CD14-positive monocyte (primary cell): Measurements from ENCODE around the gene DENND1A. TPM values are rescaled to one million over a fixed set of nuclear protein-coding genes. Genes with fewer than 3 reads are reported as not detected.

Experiments
- DNase-seq, 3 donors: peaks; one replicate each; pipeline ENCODE4 v3.0.0-alpha.2; 2011 to 2022
- H2AFZ ChIP-seq: 2 replicates; pipeline ENCODE4 v1.6.0; 2012; ENCODE audit warnings: mild to moderate bottlenecking, low read depth, low read length, inconsistent platforms; ENCODE audit not compliant: insufficient read depth, poor library complexity, severe bottlenecking
- H3K27ac ChIP-seq, 2 donors: 1 replicate in 1 of 2; 2 replicates in 1 of 2; pipeline ENCODE4 v1.5.1; 2012 to 2013; ENCODE audit warnings: low read length in 2 of 2, control low read depth in 1 of 2, inconsistent platforms in 1 of 2, low read depth in 1 of 2, mild to moderate bottlenecking in 1 of 2
- H3K27me3 ChIP-seq, 2 donors: one replicate each; pipeline versions ENCODE4 v1.6.0 to v1.6.1; 2011 to 2013; ENCODE audit warnings: low read length in 2 of 2; ENCODE audit not compliant: control insufficient read depth in 2 of 2, insufficient read depth in 2 of 2
- H3K36me3 ChIP-seq, 2 donors: replicated peaks in 1 of 2; 1 replicate in 1 of 2; 2 replicates in 1 of 2; pipeline versions ENCODE4 v1.5.1 to v1.6.1; 2012 to 2013; ENCODE audit warnings: low read length in 2 of 2, control low read depth in 1 of 2, inconsistent platforms in 1 of 2, mild to moderate bottlenecking in 1 of 2; ENCODE audit not compliant: insufficient read depth in 2 of 2, control insufficient read depth in 1 of 2
- H3K4me1 ChIP-seq, 2 donors: 1 replicate in 1 of 2; 2 replicates in 1 of 2; pipeline versions ENCODE4 v1.5.1 to v1.6.1; 2012 to 2013; ENCODE audit warnings: low read length in 2 of 2, control low read depth in 1 of 2, inconsistent platforms in 1 of 2, mild to moderate bottlenecking in 1 of 2, moderate library complexity in 1 of 2; ENCODE audit not compliant: insufficient read depth in 2 of 2, control insufficient read depth in 1 of 2
- H3K4me2 ChIP-seq: replicated peaks from 2 replicates; pipeline ENCODE3; 2012; ENCODE audit warnings: low read length, moderate library complexity, mild to moderate bottlenecking; ENCODE audit not compliant: poor library complexity, severe bottlenecking; ENCODE audit errors: extremely low read depth
- H3K4me3 ChIP-seq, 3 experiments: fragments of 200-600 bp in 1 of 3; sonication (generic) in 1 of 3; replicated peaks in 1 of 3; 1 replicate in 2 of 3; 2 replicates in 1 of 3; pipeline ENCODE4 v1.5.1; 2011 to 2013; ENCODE audit warnings: low read length in 3 of 3, mild to moderate bottlenecking in 3 of 3, control low read depth in 2 of 3, low read depth in 2 of 3, inconsistent platforms in 1 of 3, moderate library complexity in 1 of 3
- H3K79me2 ChIP-seq: 2 replicates; pipeline ENCODE4 v1.6.0; 2012; ENCODE audit warnings: mild to moderate bottlenecking, control low read depth, inconsistent platforms, low read length, moderate library complexity; ENCODE audit not compliant: insufficient read depth
- H3K9ac ChIP-seq: 2 replicates; pipeline ENCODE4 v1.6.0; 2017; ENCODE audit warnings: low read length, mild to moderate bottlenecking; ENCODE audit not compliant: insufficient read depth, poor library complexity, severe bottlenecking
- H3K9me3 ChIP-seq, 2 donors: replicated peaks in 1 of 2; 1 replicate in 1 of 2; 2 replicates in 1 of 2; pipeline versions ENCODE4 v1.5.1 to v1.6.1; 2012 to 2013; ENCODE audit warnings: low read length in 2 of 2, control low read depth in 1 of 2; ENCODE audit not compliant: control insufficient read depth in 1 of 2, insufficient read depth in 1 of 2
- H4K20me1 ChIP-seq: 2 replicates; pipeline ENCODE4 v1.6.0; 2012; ENCODE audit warnings: mild to moderate bottlenecking, low read length, control low read depth, moderate library complexity; ENCODE audit not compliant: insufficient read depth
- H3K27ac Mint-ChIP-seq, 7 donors: one replicate each; pipeline ENCODE4 v1.8.0; 2020; ENCODE audit warnings: mild to moderate bottlenecking in 7 of 7, mixed read lengths in 7 of 7, moderate library complexity in 6 of 7, inconsistent platforms in 2 of 7
- H3K27me3 Mint-ChIP-seq, 3 donors: one replicate each; pipeline ENCODE4 v1.8.0; 2021 to 2022; ENCODE audit warnings: low read depth in 3 of 3, mild to moderate bottlenecking in 3 of 3, mixed read lengths in 3 of 3, moderate library complexity in 3 of 3, inconsistent platforms in 1 of 3
- H3K36me3 Mint-ChIP-seq, 2 donors: one replicate each; pipeline ENCODE4 v1.8.0; 2020; ENCODE audit warnings: mixed read lengths in 2 of 2, inconsistent platforms in 1 of 2, mild to moderate bottlenecking in 1 of 2
- H3K4me1 Mint-ChIP-seq: one replicate; pipeline ENCODE4 v1.8.0; 2020; ENCODE audit warnings: mild to moderate bottlenecking, mixed read lengths
- H3K4me3 Mint-ChIP-seq, 2 donors: one replicate each; pipeline ENCODE4 v1.8.0; 2020; ENCODE audit warnings: mild to moderate bottlenecking in 2 of 2, mixed read lengths in 2 of 2, moderate library complexity in 1 of 2
- H3K9me3 Mint-ChIP-seq, 7 donors: one replicate each; pipeline ENCODE4 v1.8.0; 2020 to 2022; ENCODE audit warnings: mixed read lengths in 7 of 7, mild to moderate bottlenecking in 6 of 7, moderate library complexity in 6 of 7, inconsistent platforms in 2 of 7
- CTCF ChIP-seq: fragments of 200-600 bp; IDR thresholded peaks from one replicate; pipeline ENCODE4 v1.8.0; 2022; ENCODE audit warnings: antibody characterized with exemption, mild to moderate bottlenecking
- WGBS: methylation state at CpG from one replicate; pipeline ENCODE4 v1.1.5; 2013; ENCODE audit warnings: missing lambda C conversion rate; ENCODE audit not compliant: insufficient coverage; 5-methylcytosine and 5-hydroxymethylcytosine counted together
- intact Hi-C, 2 donors: fragments of 100-400 bp; cut with micrococcal nuclease; formaldehyde crosslinking; loops; one replicate each; pipeline versions ENCODE4 v1.15.0 to v1.15.1; 2023
- polyA plus RNA-seq, 3 donors: library from polyadenylated mRNA; depleted of rRNA in 1 of 3; unstranded in 2 of 3; stranded (reverse) in 1 of 3; fragments of 300-500 nt in 2 of 3; fragments of >200 nt in 1 of 3; fragmentation: Illumina TruSeq in 2 of 3; gene quantifications; 1 replicate in 2 of 3; 2 replicates in 1 of 3; pipeline ENCODE4 v1.2.3, GENCODE V29; 2012 to 2021

The DENND1A gene
- polyA plus RNA-seq, 3 donors: 24.8 to 73.0 (median 29.4) TPM

DNA sequence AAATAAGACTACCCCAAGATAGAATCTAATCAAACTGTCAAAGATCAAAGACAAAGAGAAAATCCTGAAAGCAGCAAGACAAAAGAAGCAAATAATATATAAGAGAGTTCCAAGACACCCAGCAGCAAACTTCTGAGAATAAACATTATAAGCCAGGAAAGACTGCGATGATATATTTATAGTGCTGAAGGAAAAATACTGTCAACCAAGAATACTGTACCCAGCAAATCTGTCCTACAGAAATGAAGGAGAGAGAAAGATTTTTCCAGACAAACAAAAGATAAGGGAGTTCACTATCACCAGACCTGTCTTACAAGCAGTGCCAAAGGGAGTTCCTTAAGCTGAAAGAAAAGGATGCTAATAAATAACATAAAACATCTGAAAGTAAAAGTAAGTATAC, 227.4 kb downstream of the DENND1A start:
- intact Hi-C loops: no loop called here
- no peak for TF ChIP-seq CTCF
- H3K27ac Mint-ChIP-seq: no peak overlapping the region
- H3K9me3 ChIP-seq: peaks cover 11 to 16% of the 10 kb centered on the region in 2 donors
- no CpG with 5 or more reads among the region's 1 CpG for WGBS
- peaks cover 13 to 35% of the 10 kb centered on the region in 2 donors for H3K36me3 ChIP-seq
- H3K4me3 Mint-ChIP-seq: no peak overlapping the region
- H3K4me3 ChIP-seq: no peak overlapping the region
- peaks cover 78% of the 10 kb centered on the region for H4K20me1 ChIP-seq
- no peak overlapping the region for H2AFZ ChIP-seq
- DNase-seq: no peak
- H3K9me3 Mint-ChIP-seq: peaks cover 15 to 25% (median 22%) of the 10 kb centered on the region in 7 donors
- no peak overlapping the region for H3K4me2 ChIP-seq
- H3K36me3 Mint-ChIP-seq: peaks cover 27 to 42% of the 10 kb centered on the region in 2 donors
- no peak overlapping the region for H3K27ac ChIP-seq
- H3K9ac ChIP-seq: no peak overlapping the region
- H3K79me2 ChIP-seq: peaks cover 19% of the 10 kb centered on the region
- H3K4me1 Mint-ChIP-seq: peaks cover 9% of the 10 kb centered on the region
- H3K27me3 ChIP-seq: no peaks in the 10 kb centered on the region
- no peaks in the 10 kb centered on the region for H3K27me3 Mint-ChIP-seq
- H3K4me1 ChIP-seq: no peaks in the 10 kb centered on the region

GRCh38 chr9:123697686-123698085, 232.2 kb downstream of the DENND1A start:
- intact Hi-C loops: no loop called here
- Mint-ChIP-seq H3K36me3 (peaks cover 19 to 23% of the 10 kb centered on the region in 2 donors), H3K27me3 (no peaks in the 10 kb centered on the region), H3K4me1 (peaks cover 11% of the 10 kb centered on the region), H3K4me3 (no peak overlapping the region), H3K9me3 (peaks cover 5 to 9% (median 7%) of the 10 kb centered on the region in 7 donors), H3K27ac (peak overlapping the region in 1 of 7 donors; percentile 37)
- no peak overlapping the region for H3K27ac ChIP-seq
- no peak overlapping the region for H3K4me3 ChIP-seq
- H3K9ac ChIP-seq: no peak overlapping the region
- no peak for DNase-seq
- no peak for TF ChIP-seq CTCF
- H3K4me2 ChIP-seq: no peak overlapping the region
- no peaks in the 10 kb centered on the region for H3K27me3 ChIP-seq
- H3K4me1 ChIP-seq: no peaks in the 10 kb centered on the region
- H2AFZ ChIP-seq: no peak overlapping the region
- WGBS: no CpG with 5 or more reads among the region's 2 CpGs
- peaks cover 9 to 29% of the 10 kb centered on the region in 2 donors for H3K36me3 ChIP-seq
- peaks cover 19% of the 10 kb centered on the region for H3K79me2 ChIP-seq
- peaks cover 93% of the 10 kb centered on the region for H4K20me1 ChIP-seq
- peaks cover 5 to 6% of the 10 kb centered on the region in 2 donors for H3K9me3 ChIP-seq
